HG02938 (cell line): ENCODE results near the gene ARHGAP35.
"Not testable (repeated sequence)": the region's sequence is repeated elsewhere in the genome, so short reads cannot be mapped to it uniquely, and the experiment has no call there.

Experiments
- ATAC-seq: cut with Tn5 transposase; IDR thresholded peaks from one replicate; pipeline ENCODE4 v1.9.1; 2021; ENCODE audit warnings: mild to moderate bottlenecking, moderate library complexity; ENCODE audit not compliant: unreplicated experiment

The ARHGAP35 gene

GRCh38 chr19:46868025-46868802, 7.4 kb downstream of the ARHGAP35 start:
- ATAC-seq: no peak

- not testable (repeated sequence) for ATAC-seq
Measured at GRCh38 chr19:46871173-46871572, 10.4 kb downstream of the ARHGAP35 start.

GRCh38 chr19:46872967-46873366, 12.2 kb downstream of the ARHGAP35 start:
- ATAC-seq: no peak

GRCh38 chr19:46875234-46875633, 14.4 kb downstream of the ARHGAP35 start:
- ATAC-seq: no peak

- ATAC-seq: no peak
Measured at GRCh38 chr19:46875657-46876056, 14.9 kb downstream of the ARHGAP35 start.

- ATAC-seq: no peak
Measured at GRCh38 chr19:46878613-46879375, 18.0 kb downstream of the ARHGAP35 start.

- no peak for ATAC-seq
Measured at GRCh38 chr19:46880431-46880830, 19.6 kb downstream of the ARHGAP35 start.

- no peak for ATAC-seq
Measured at GRCh38 chr19:46881092-46881491, 20.3 kb downstream of the ARHGAP35 start.

GRCh38 chr19:46882034-46882433, 21.2 kb downstream of the ARHGAP35 start:
- no peak for ATAC-seq

- not testable (repeated sequence) for ATAC-seq
Measured at GRCh38 chr19:46882751-46883150, 22.0 kb downstream of the ARHGAP35 start.

- no peak for ATAC-seq
Measured at GRCh38 chr19:46885411-46885810, 24.6 kb downstream of the ARHGAP35 start.

GRCh38 chr19:46886546-46887239, 25.9 kb downstream of the ARHGAP35 start:
- ATAC-seq: no peak

- no peak for ATAC-seq
Measured at GRCh38 chr19:46887240-46887782, 26.5 kb downstream of the ARHGAP35 start.

GRCh38 chr19:46890423-46891170, 29.8 kb downstream of the ARHGAP35 start:
- no peak for ATAC-seq

- no peak for ATAC-seq
Measured at GRCh38 chr19:46892252-46893179, 31.7 kb downstream of the ARHGAP35 start.

- ATAC-seq: no peak
Measured at GRCh38 chr19:46896076-46896794, 35.4 kb downstream of the ARHGAP35 start.

- ATAC-seq: no peak
Measured at GRCh38 chr19:46898731-46899130, 37.9 kb downstream of the ARHGAP35 start.

- ATAC-seq: no peak
Measured at GRCh38 chr19:46900341-46900740, 39.5 kb downstream of the ARHGAP35 start.
